Endothelial cell of umbilical vein (primary cell): ENCODE results near the gene GJA8.
"Not testable (repeated sequence)": the region's sequence is repeated elsewhere in the genome, so short reads cannot be mapped to it uniquely, and the experiment has no call there.

ENCODE experiments used
- CTCF ChIP-seq, 2 donors: IDR thresholded peaks; 1 replicate in 1 of 2; 2 replicates in 1 of 2; pipeline ENCODE4 v1.5.1; 2011; ENCODE audit warnings: low read length in 2 of 2, mild to moderate bottlenecking in 2 of 2, moderate library complexity in 2 of 2, control low read depth in 1 of 2, inconsistent platforms in 1 of 2, low read depth in 1 of 2; ENCODE audit not compliant: insufficient read depth in 1 of 2; ENCODE audit errors: extremely low read depth in 1 of 2
- EZH2 ChIP-seq: IDR thresholded peaks from 2 replicates; pipeline ENCODE4 v1.6.1; 2012; ENCODE audit warnings: borderline replicate concordance, low read depth, mild to moderate bottlenecking, moderate library complexity, low read length, inconsistent platforms; ENCODE audit not compliant: severe bottlenecking
- FOS ChIP-seq: IDR thresholded peaks from 2 replicates; pipeline ENCODE4 v1.6.1; 2011; ENCODE audit warnings: mild to moderate bottlenecking, low read length, moderate library complexity, borderline replicate concordance; ENCODE audit not compliant: insufficient read depth
- GATA2 ChIP-seq: IDR thresholded peaks from 2 replicates; pipeline ENCODE4 v1.7.0; 2011; ENCODE audit warnings: low read depth, mild to moderate bottlenecking, moderate library complexity, mixed read lengths, low read length; ENCODE audit not compliant: insufficient read length, insufficient read depth
- JUN ChIP-seq: IDR thresholded peaks from 2 replicates; pipeline ENCODE4 v1.6.1; 2011; ENCODE audit warnings: borderline replicate concordance, low read depth; ENCODE audit not compliant: insufficient read length, insufficient read depth
- MAX ChIP-seq: IDR thresholded peaks from 2 replicates; pipeline ENCODE4 v1.6.1; 2011; ENCODE audit not compliant: insufficient read depth, insufficient read length
- POLR2A ChIP-seq: IDR thresholded peaks from 2 replicates; pipeline ENCODE4 v1.6.1; 2012; ENCODE audit warnings: low read depth, mild to moderate bottlenecking, control low read depth, low read length
- POLR2AphosphoS5 ChIP-seq: IDR thresholded peaks from 2 replicates; pipeline ENCODE4 v1.6.1; 2012; ENCODE audit warnings: low read depth, mild to moderate bottlenecking, control low read depth, low read length, moderate library complexity; ENCODE audit not compliant: insufficient read depth

DNA sequence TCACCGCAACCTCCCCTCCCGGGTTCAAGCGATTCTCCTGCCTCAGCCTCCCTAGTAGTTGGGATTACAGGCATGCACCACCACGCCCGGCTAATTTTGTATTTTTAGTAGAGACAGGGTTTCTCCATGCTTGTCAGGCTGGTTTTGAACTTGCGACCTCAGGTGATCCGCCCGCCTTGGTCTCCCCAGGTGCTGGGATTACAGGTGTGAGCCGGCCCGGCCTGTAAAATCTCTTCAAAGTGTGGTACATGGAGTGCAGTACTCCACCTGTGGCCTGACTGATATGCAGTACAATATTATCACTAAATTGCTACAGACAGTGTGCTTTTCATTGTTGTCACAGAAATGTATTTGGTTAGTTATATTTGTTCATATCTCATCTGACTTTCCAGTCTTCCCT lies 25.1 kb downstream of the GJA8 start:
- TF ChIP-seq CTCF (IDR thresholded peaks at IDR 0.05; ENCODE audit: extremely low read depth in 1 of 2, insufficient read depth in 1 of 2, low read depth in 1 of 2, low read length in 2 of 2); MAX; POLR2A; EZH2; FOS; POLR2AphosphoS5; JUN; GATA2: not testable (repeated sequence)
